HG03575 (cell line): ENCODE measurements around the gene SUDS3.

ENCODE experiments used
- ATAC-seq: cut with Tn5 transposase; IDR thresholded peaks from one replicate; pipeline ENCODE4 v1.9.1; 2021; ENCODE audit not compliant: unreplicated experiment, insufficient number of reproducible peaks, low FRiP score; ENCODE audit errors: extremely low read depth

SUDS3 gene

DNA sequence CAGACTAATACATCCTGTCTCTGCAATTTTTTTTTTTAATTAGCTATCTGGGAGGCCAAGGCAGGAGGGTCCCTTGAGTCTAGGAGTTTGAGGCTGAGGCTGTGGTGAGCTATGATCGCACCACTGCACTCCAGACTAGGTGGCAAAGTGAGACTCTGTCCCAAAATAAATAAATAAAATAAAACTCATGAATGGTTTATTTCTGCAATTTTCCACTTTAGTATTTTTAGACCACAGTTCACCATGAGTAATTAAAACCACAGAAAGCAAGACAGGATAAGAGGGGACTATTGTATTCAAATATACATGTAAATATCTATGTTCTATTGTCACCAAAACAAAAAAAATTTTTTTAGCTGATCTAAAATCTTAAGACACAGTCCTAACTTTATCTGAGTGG, 21.5 kb upstream of the SUDS3 start:
- no peak for ATAC-seq

DNA sequence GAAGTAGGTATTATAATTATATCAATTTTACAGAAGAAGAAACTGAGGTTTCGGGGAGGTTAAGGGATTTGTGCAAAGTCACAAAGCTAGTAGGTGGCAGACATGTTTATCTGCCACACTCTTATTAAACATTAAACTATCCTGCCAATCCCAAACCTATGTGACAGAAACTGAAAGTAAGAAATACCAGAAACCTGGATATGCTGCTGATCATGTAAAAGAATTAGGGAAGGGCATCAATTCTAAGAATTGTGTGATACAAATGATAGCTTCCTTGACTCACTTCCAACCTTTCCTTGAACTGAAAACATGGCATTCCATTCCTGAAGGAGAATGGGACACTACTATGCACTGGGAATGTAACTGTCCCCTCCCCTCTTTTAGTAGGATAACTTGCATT, 20.5 kb upstream of the SUDS3 start:
- ATAC-seq = no peak

DNA sequence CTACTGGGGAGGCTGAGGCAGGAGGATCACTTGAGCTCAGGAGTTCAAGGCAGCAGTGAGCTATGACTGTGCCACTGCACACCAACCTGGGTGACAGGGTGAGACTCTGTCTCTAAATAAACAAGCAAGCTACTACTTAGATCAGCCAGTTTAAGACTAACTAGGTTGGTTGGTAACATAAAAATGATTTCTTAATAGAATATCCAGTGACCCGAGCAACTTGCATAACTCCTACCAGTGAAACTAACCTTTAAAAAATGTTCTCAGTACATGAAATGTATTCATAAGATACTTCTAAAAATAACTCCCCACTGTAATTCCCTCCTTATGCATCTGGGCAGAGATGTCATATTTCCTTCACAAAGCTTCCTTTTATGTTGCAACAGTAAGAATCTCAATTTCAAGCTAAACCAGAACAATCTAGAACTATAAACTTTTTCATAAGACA, 19.5 kb upstream of the SUDS3 start:
- ATAC-seq = no peak

DNA sequence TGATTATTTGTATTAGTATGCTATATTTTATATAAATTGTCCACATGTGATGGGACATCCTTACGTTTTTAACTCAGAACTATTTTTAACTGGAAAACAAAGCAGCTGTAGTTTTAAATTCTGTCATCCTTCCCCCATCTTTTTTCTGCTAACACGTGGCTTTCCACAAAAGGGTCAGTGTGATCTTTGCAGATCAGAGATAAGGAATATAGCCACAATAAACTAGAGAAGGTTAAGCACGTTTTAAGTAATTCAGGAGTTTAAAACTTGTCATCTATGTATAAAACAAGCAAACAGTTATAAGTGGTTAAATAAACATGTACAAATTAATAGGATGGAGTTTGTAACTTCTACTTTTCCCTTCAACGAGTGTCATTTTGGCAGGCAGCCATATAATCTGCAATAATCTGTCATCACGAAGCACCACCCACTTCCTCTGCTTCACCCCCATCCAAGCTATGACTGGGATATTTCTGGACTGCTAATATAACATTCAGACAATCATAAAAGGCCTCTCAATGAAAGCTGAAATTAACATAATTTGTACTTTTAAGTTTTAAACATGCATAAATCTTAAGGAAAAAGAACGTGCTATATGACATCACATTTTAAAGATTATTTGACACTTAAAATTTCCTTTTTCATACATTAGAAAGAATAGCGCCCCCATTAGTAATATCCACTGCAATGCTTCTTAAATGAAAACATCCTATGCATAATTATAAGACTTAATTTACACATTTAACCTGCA, 18.9 kb upstream of the SUDS3 start:
- no peak for ATAC-seq

DNA sequence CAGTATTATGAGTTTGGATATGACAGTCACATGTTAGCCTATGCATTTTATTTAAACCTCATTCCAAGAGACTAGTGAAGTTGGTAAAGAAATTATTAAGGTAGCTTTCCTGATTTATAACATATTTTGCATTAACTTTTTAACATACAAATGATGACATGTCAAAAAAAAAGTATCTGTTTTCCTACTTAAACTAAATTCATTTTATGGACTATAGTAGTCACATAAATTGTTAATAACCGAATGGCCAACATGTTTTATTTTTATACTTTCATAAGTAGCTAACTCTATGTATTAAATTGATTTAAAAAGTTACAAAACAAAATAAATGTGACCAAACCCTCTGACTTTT, 18.4 kb upstream of the SUDS3 start:
- no peak for ATAC-seq

DNA sequence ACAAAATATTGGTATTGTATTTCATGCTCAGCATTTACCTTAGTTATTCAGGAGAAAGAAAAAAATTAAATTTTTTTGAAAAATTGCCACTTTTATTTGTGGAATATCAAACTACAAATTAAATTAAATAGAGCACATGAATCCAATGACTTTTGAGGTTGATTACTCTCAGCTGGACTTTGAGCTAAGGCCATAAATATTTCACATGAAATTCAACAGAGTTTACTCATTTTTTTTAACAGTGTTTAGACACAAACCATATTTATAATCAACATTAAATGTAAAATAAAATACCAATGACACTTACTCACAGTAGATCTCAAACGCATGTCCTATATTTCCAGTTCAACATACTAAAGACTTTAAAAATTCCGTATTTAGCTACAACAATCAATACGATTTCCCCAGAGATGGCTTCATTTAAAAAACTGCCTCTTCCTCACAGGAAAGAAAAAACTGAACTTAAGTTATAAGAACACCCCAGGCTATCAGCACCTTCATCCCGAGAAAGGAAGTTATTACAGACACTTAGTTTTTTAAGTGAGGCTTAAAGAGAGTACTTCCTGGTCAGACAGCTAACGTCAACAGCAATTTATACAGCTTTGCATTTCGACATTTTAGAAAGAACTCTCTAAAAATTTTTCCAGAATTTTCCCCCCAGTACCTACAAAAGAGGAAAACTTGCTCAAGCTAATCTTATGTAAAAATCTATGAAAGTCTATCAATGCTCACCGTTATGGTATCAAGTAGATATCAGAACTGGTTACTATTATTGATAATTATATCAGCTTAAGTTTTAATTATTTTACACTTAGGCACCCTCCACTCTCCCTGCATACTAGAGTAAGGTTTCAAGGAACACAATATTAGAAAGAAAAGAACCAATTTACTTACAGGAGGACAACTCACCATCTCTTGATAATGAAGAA, 17.5 kb upstream of the SUDS3 start:
- ATAC-seq = no peak

DNA sequence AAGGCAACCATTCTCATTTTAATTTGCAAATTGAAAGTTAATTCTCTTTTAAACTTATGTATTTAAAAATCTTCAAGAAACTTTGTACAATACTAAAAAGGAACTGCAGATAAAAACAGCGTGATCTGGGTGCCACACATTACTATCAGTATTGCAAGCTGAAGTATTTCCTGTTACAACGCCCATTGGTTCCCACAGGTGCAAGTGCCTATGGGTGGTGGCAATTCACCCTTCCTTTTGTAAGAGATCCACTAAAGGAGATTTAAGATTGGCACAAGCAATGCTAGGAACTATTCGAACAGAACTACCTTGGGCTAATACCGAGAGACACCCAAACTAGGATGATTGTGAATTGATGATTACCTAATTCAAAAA, 16.8 kb upstream of the SUDS3 start:
- ATAC-seq = no peak

DNA sequence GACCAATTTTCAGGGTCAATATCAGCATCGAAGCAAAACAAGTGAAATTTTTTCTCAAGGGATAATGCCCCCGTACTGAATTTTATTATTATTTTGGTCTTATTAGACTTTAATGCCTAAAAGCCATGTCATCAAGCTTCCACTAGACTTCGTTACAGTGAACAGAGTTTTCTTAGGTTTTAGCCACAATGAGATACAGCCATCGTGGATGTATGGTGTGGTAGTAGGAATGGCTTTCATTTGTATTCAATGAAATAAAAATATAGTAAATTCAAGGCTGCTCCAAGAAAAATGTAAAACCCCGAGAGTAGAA, 15.3 kb upstream of the SUDS3 start:
- ATAC-seq = no peak

DNA sequence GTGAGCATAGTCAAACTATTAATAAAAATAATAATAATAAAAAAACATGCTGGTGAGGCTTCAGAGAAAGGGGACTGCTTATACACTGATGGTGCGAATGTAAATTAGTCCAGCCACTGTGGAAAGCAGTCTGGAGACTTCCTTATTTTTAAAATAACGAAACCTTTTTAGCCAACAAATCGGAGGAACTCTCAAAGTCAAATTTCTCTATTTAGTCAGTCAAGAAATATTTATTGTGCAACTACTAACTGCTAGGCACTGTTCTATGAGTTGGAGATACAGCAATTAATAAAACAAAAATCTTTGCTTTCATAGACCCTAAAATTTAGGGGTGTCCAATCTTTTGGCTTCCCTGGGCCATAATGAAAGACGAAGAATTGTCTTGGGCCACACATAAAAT, 14.5 kb upstream of the SUDS3 start:
- no peak for ATAC-seq

DNA sequence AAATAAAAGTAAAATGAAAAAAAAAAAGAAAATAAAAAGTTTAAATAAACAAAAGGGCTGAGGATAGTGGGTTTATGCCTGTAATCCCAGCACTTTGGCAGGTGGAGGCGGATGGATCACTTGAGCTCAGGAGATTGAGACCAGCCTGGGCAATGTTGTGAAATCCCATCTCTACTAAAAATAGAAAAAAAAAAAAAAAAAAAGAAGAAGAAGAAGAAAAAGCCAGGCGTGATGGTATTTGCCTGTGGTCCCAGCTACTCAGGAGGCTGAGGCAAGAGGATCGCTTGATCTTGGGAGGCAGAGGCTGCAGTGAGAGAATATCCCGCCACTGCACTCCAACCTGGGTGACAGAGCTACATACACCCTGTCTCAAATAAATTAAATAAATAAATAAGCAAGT, 7.5 kb upstream of the SUDS3 start:
- no peak for ATAC-seq

DNA sequence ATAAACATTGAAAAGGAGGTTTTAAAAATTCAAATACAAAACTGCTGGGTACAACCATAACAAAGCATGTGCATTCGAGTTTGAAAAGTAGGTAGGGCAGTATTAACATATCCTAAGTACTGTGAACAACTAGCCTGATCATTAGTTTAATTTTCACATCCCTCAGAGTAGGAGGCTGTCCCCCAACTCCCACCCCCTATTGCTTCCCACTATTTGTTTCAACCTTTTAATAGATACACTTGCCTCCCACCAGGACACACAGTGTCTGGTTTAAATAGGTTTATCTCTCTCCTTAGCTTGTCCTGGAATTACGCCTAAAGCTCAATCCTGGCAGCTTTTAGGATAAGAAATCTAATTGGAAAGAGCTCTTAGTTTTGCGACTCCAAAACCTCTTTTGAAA, 5.8 kb upstream of the SUDS3 start:
- no peak for ATAC-seq

DNA sequence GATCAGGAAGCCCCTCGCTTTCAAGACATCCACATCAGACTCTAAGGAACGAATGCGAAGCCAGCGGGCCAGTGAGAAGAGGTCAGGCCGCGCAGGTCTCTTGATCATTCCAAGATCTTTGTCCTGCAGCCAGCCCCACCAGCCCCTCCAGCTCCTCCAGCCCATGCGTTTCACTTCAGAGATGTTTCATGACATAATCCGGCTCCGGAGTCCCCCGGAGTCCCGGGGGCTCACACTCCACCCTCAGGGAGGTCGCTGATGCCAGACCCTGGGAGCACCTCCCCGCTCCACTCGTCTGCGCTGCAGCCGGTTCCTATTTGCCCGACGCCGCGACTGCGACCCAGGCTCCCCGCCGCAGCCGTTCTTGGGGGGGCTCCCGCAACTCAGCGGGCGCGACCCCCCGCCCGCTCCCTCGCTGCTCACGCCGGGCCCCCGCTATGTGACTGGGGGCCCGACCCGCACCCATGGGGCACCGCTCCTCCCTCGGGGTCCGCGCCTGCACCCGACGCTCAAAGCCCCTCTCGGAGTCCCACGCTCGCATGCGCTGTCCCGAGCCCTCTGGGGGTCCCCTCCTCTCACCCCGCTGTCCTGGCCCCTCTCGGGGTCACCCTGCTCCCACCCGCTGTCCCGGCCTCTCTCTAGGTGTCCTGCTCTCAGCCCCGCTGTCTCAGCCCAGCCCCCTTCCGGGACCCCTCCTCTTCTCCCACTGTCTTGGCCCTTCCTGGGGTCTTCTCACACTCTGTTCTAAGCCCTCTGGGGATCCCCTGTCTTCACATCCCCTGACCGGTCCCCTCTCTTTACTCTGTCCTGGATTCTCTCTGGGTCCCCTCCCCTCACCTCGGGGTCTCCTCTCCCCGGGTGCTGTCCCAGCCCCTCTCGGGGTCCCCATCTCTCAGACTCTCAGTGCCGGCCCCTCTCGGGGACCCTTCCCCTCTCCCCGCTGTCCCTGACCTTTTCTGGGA, 4.8 kb upstream of the SUDS3 start:
- ATAC-seq = no peak

DNA sequence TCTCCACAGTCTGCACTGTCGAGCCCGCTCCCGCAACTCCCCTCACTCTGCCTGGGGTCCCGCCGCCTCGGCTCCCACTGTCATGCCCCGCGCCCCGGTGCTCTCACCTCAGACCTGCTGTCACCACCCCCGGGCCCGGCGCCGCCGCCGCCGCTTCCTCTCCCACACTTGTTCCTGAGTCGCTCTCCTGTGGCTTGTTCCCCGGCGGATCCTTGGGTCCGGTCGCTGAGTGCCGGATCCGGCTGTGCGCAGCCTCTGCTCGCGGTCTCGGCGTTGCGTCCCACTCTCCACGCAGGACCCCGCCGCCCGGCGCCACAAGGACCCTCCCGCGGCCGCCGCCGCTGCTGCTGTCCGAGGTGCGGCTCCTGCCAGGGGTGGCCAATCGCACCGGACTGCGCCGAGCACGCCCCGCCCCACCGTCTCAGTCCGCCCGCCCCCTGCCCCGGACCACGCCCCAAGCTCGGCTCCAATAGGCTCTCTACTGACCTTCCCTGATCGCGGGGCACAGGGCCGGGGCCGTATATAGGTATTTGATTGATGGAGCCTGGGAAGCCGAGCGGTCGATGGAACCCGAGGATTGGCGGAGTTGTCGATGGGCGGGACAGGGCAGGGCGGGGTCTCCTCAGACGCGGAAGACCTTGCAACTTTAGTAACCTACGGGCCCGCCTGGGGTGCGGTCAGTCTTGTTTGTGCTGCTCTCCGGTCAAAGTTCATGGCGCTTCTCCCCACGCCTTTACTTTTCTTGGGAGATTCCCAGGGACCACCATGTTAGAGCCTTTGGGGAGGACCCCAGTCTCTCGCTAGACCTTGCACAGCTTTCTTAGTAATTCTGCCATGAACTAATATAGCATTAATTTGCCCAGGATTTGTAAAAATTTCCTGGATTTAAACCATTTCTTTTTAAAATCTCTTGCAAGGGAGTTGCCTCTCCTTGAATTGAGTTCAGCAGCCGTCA, 3.5 kb upstream of the SUDS3 start, which contains the start of gene TAOK3:
TSS of gene TAOK3 (minus strand) at position 367 of the 955 bp plus-strand sequence. CDS start 117,340 bp downstream, outside the sequence.
- ATAC-seq = peak; percentile 50

DNA sequence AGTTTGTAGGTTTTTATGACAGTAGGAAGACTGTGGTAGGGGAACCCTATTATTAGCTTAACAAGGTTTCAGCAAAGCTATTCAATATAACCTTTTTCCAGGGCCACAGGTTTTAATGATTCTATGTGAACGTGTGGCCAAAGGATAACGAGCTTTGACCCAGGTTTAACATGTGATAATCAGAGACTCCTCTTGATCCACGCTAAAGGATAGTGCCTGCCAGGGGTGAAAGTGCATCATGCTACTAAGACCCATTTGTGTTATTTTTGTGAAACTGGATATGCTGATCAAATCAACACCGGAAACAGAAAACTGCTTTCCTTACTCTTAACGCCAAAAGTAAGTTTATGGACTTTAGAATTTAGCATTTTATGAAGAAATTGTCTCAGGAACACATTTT, 2.7 kb upstream of the SUDS3 start:
- ATAC-seq = no peak

DNA sequence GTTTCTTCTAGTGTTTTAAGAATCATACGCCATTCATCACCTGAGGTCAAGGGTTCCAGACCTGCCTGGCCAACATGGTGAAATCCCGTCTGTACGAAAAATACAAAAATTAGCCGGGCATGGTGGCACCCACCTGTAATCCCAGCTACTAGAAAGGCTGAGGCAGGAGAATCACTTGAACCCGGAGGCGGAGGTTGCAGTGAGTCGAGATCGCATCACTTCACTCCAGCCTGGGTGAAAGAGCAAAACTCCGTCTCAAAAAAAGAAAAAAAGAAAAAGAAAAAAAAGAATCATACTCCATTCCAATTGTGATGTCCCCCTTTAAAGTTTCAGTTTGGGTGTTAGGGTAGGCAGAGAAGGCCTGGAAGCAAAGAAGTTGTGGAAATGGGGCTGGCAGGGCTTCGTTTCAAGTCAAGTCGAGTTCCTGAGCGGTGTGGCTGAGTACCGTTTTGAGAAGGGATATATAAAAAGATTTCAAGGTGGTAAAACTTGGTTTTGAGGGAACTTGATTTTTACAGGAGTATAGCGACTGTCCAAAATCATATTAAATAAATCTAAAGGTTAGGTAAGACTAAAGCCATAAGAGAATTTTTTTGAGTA, 2.1 kb upstream of the SUDS3 start:
- no peak for ATAC-seq

DNA sequence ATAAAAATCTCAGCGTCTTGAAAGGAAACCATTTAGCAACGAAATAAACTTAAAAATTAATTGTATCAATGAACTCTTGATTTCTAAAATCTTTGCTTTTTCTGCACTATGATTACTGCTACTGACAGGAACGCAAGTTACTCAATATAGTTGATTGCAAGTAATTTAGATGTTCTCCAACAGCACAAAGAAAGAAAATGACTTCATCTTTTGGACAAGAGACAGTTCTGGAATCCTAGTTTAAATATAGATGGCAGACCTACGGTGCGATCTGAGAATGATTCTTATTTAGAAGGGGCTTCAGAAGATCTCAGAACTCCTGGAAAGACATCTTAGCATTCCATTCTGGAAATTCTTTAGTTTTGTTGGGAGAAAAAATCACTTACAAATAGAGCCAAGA, 1.4 kb upstream of the SUDS3 start:
- no peak for ATAC-seq

DNA sequence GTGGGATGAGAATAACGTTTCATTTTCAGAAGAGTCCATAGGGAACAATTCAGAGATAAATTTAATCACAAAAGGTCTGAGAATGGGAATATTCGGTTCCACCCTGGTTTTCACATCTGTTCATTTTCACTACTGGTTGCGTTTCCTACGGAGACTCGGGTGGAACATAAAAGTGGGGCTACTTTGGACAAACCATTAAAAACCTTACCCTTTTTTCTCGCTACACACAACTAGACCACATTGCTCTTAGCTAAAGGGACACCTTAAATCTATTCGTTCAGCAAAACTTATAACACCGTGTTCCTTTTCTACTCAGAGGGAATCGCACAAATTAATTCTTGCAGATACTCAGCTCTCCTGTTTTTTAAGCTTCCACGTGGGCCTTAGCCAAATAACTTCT, 1.0 kb upstream of the SUDS3 start:
- ATAC-seq = no peak
